Activated effector memory CD4-positive, alpha-beta T cell treated with Interleukin-2 at 50 U/mL for 16 hours (primary cell): ENCODE data around the gene ACAD8.
"Not testable (repeated sequence)": the region's sequence is repeated elsewhere in the genome, so short reads cannot be mapped to it uniquely, and the experiment has no call there.

Experiments
- DNase-seq: peaks from one replicate; pipeline ENCODE4 v3.0.0-alpha.2; 2020

The ACAD8 gene

GRCh38 chr11:134267966-134268365, 14.6 kb downstream of the ACAD8 start:
- DNase-seq = no peak

- no peak for DNase-seq
Observed at GRCh38 chr11:134270250-134270714, 16.9 kb downstream of the ACAD8 start.

- DNase-seq = no peak
Observed at GRCh38 chr11:134271978-134272377, 18.6 kb downstream of the ACAD8 start.

- DNase-seq = no peak
Observed at GRCh38 chr11:134272381-134273316, 19.3 kb downstream of the ACAD8 start.

GRCh38 chr11:134273317-134273712, 19.9 kb downstream of the ACAD8 start:
- DNase-seq = no peak

- DNase-seq = no peak
Observed at GRCh38 chr11:134275188-134275533, 21.8 kb downstream of the ACAD8 start.

- DNase-seq = peak; percentile 72
Observed at GRCh38 chr11:134275534-134276395, 22.4 kb downstream of the ACAD8 start, which contains the start of gene GLB1L3. Gene GLB1L3 (plus strand): TSS chr11:134276379. CDS start chr11:134276741, 362 bp downstream.

GRCh38 chr11:134276396-134277182, 23.2 kb downstream of the ACAD8 start:
- DNase-seq = no peak

- DNase-seq = no peak
Observed at GRCh38 chr11:134277183-134278001, 24.0 kb downstream of the ACAD8 start.

- DNase-seq = no peak
Observed at GRCh38 chr11:134278356-134278755, 25.0 kb downstream of the ACAD8 start.

- DNase-seq = not testable (repeated sequence)
Observed at GRCh38 chr11:134281635-134282034, 28.3 kb downstream of the ACAD8 start.

- no peak for DNase-seq
Observed at GRCh38 chr11:134282121-134283045, 29.0 kb downstream of the ACAD8 start.

- DNase-seq = no peak
Observed at GRCh38 chr11:134283461-134284230, 30.3 kb downstream of the ACAD8 start.

- DNase-seq = not testable (repeated sequence)
Observed at GRCh38 chr11:134284349-134284748, 31.0 kb downstream of the ACAD8 start.

- no peak for DNase-seq
Observed at GRCh38 chr11:134287561-134287960, 34.2 kb downstream of the ACAD8 start.

GRCh38 chr11:134288486-134288885, 35.1 kb downstream of the ACAD8 start:
- no peak for DNase-seq

GRCh38 chr11:134289167-134289566, 35.8 kb downstream of the ACAD8 start:
- DNase-seq = no peak

- no peak for DNase-seq
Observed at GRCh38 chr11:134289789-134290188, 36.4 kb downstream of the ACAD8 start.

GRCh38 chr11:134290646-134291045, 37.3 kb downstream of the ACAD8 start:
- DNase-seq = no peak

- DNase-seq = no peak
Observed at GRCh38 chr11:134291196-134291595, 37.8 kb downstream of the ACAD8 start.
